HG02623 (cell line): ENCODE measurements around the gene ARHGAP15.

Source experiments
- ATAC-seq: cut with Tn5 transposase; IDR thresholded peaks from one replicate; pipeline ENCODE4 v1.9.1; 2021; ENCODE audit warnings: moderate library complexity; ENCODE audit not compliant: unreplicated experiment

The ARHGAP15 gene

DNA sequence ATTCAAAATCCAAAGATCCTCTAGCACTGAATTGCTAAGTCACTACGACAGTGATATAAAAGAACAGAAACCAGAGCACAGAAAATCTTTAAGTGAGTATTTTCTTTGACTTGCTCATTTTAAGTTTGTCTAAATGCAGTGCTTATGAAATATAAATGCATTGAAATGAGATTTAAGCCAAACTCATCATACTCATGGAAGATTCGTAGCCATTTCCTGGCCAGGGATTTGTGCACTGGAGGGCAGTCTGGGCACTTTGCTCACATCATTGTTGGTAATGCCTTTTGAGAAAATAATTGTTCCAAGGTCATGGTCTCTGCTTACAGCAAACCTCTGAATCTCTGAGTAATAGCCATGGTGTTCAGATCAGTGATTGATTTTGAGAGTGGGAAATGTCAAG is 307.7 kb downstream of the ARHGAP15 start:
- ATAC-seq: no peak

- no peak for ATAC-seq
Measured at GRCh38 chr2:143440411-143441012, 311.3 kb downstream of the ARHGAP15 start.

- ATAC-seq: no peak
Measured at GRCh38 chr2:143442193-143442592, 313.0 kb downstream of the ARHGAP15 start.

GRCh38 chr2:143451642-143452281 is 322.5 kb downstream of the ARHGAP15 start:
- peak; percentile 82 for ATAC-seq

GRCh38 chr2:143452817-143453451 is 323.7 kb downstream of the ARHGAP15 start:
- ATAC-seq: peak; percentile 70

- no peak for ATAC-seq
Measured at GRCh38 chr2:143453981-143454511, 324.8 kb downstream of the ARHGAP15 start.

GRCh38 chr2:143455317-143455716 is 326.1 kb downstream of the ARHGAP15 start:
- no peak for ATAC-seq

- ATAC-seq: no peak
Measured at GRCh38 chr2:143458258-143459190, 329.3 kb downstream of the ARHGAP15 start.

DNA sequence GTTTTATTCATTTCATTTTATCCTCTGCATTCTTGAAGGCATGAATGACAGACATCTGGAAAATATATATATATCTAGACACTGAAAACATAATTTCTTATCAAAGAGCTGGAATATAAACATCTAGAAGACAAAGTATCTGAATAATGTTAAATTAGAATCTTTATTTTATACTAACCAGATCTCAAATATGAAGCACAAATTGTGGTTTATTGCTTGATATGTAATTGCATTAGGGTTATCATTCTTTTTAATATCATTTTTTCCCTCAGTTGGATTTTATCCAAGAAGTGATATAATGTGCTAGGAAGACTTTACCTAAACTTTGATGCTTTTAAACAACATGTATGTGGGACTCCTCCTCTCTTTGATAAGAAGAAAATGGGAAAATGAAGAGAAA is 331.2 kb downstream of the ARHGAP15 start:
- no peak for ATAC-seq

- ATAC-seq: peak; percentile 61
Measured at GRCh38 chr2:143463719-143464118, 334.5 kb downstream of the ARHGAP15 start.

DNA sequence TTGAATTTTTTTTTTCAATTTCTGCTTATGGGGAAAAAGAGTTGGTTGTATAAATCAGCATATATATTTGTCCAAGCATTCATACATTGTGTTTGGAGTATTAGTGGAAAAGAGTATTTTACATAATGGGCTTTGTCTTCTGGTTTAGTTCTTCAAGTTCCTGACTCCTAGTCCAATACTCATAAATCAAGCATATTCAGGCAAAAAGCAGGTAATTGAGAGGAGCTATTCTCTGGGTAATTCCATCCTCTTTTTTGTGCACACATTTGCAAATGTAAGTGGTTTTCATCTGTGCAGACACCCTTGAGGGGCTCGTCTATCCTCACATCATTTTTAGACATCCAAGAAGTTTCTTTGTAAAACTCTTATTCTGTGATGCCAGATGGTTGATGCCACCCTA is 337.2 kb downstream of the ARHGAP15 start:
- ATAC-seq: no peak

GRCh38 chr2:143467011-143467410 is 337.8 kb downstream of the ARHGAP15 start:
- no peak for ATAC-seq

GRCh38 chr2:143468341-143468888 is 339.2 kb downstream of the ARHGAP15 start:
- ATAC-seq: peak; percentile 66

GRCh38 chr2:143469323-143469722 is 340.1 kb downstream of the ARHGAP15 start:
- ATAC-seq: no peak

- no peak for ATAC-seq
Measured at GRCh38 chr2:143471550-143471949, 342.3 kb downstream of the ARHGAP15 start.

- no peak for ATAC-seq
Measured at GRCh38 chr2:143473216-143473615, 344.0 kb downstream of the ARHGAP15 start.

DNA sequence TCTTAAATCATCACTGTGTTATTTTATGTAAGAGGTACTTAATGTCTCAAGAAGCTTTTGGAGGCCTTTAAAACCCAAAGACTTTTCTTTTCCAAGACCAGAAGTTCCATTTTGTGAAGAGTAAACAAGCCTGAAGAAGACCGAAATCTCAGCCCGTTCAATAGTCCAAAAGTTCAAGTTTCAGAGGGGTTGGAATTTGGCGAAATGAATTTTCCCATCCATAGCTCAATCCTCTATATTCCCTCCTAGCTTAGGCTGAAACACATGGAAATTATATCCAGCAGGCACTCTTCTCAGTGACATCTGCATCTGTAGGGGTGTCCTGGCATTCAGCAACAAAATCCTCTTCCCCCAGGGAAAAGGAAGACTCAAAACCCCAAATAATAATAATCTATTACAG is 344.6 kb downstream of the ARHGAP15 start:
- ATAC-seq: no peak

- ATAC-seq: no peak
Measured at GRCh38 chr2:143474586-143474985, 345.4 kb downstream of the ARHGAP15 start.

GRCh38 chr2:143475041-143475776 is 346.0 kb downstream of the ARHGAP15 start:
- no peak for ATAC-seq
